MCF 10A (cell line): Measurements from ENCODE around the gene AVPR1B. TPM values are rescaled to one million over a fixed set of nuclear protein-coding genes. Genes with fewer than 3 reads are reported as not detected.

Experiments used
- BruUV-seq: library from RNA; stranded (reverse); fragments of 400-500 nt; replicated peaks from 2 replicates; lab custom pipeline; 2021; lab: Mats Ljungman, UMichigan
- CTCF ChIA-PET: fragments of 300-600 bp; sonication (Branson Sonifier 250); formaldehyde crosslinking; extraction: SDS; loops from one replicate; lab custom pipeline; 2021; ENCODE audit warnings: antibody characterized with exemption, inconsistent platforms; lab: Yijun Ruan, JAX
- POLR2A ChIA-PET: fragments of 300-600, 350-650 bp; sonication (Branson Sonifier 250); formaldehyde crosslinking; extraction: SDS; loops from one replicate; lab custom pipeline; 2020; ENCODE audit warnings: antibody characterized with exemption, inconsistent platforms; lab: Yijun Ruan, JAX
- DNase-seq: peaks from one replicate; pipeline ENCODE4 v3.0.0-alpha.2; 2018; ENCODE audit not compliant: unreplicated experiment
- H3K27ac Mint-ChIP-seq: one replicate; pipeline ENCODE4 v1.8.0; 2022; ENCODE audit warnings: mild to moderate bottlenecking, low read depth, mixed read lengths; ENCODE audit not compliant: unreplicated experiment
- H3K27me3 Mint-ChIP-seq: one replicate; pipeline ENCODE4 v1.8.0; 2022; ENCODE audit warnings: mixed read lengths; ENCODE audit not compliant: insufficient read depth, unreplicated experiment
- H3K36me3 Mint-ChIP-seq: one replicate; pipeline ENCODE4 v1.8.0; 2022; ENCODE audit warnings: mild to moderate bottlenecking, moderate library complexity, mixed read lengths; ENCODE audit not compliant: insufficient read depth, unreplicated experiment
- H3K4me1 Mint-ChIP-seq: one replicate; pipeline ENCODE4 v1.8.0; 2022; ENCODE audit warnings: mixed read lengths; ENCODE audit not compliant: insufficient read depth, unreplicated experiment
- H3K4me3 Mint-ChIP-seq: one replicate; pipeline ENCODE4 v1.8.0; 2022; ENCODE audit warnings: mild to moderate bottlenecking, moderate library complexity, mixed read lengths; ENCODE audit not compliant: unreplicated experiment
- H3K9me3 Mint-ChIP-seq: one replicate; pipeline ENCODE4 v1.8.0; 2022; ENCODE audit warnings: mixed read lengths; ENCODE audit not compliant: unreplicated experiment
- CTCF ChIP-seq: fragments of 200-600 bp; IDR thresholded peaks from one replicate; pipeline ENCODE4 v1.8.0; 2022; ENCODE audit warnings: antibody characterized with exemption, mild to moderate bottlenecking; ENCODE audit not compliant: unreplicated experiment
- intact Hi-C: fragments of 100-400 bp; cut with micrococcal nuclease; formaldehyde crosslinking; loops from 2 replicates; pipeline ENCODE4 v1.14.1; 2022
- total RNA-seq: library from RNA; stranded (reverse); gene quantifications from 2 replicates; pipeline ENCODE4 v1.2.3, GENCODE V29; 2022

AVPR1B gene
- total RNA-seq, 1 experiment from 2014 or later, result not detected

- peaks cover 12% of the 10 kb centered on the region for H3K27me3 Mint-ChIP-seq
- CTCF ChIA-PET, result interaction anchor here (1.1 to 1.5 kb wide), 3 partner anchors 9 to 143 kb away, joined by 4 to 5 read pairs (median 4); no protein-coding TSS in a partner anchor
- BruUV-seq, result no TSS peak
- DNase-seq, result no peak
- H3K4me1 Mint-ChIP-seq, result peaks cover 13% of the 10 kb centered on the region
- intact Hi-C loops, result no loop called here
- no peak for TF ChIP-seq CTCF
- POLR2A ChIA-PET, result interaction anchor here (1.2 kb wide), 1 partner anchor 22 kb away, joined by 3 read pairs; no protein-coding TSS in a partner anchor
- no peaks in the 10 kb centered on the region for H3K36me3 Mint-ChIP-seq
- no peak overlapping the region for H3K4me3 Mint-ChIP-seq
- no peaks in the 10 kb centered on the region for H3K9me3 Mint-ChIP-seq
- no peak overlapping the region for H3K27ac Mint-ChIP-seq
Observed at GRCh38 chr1:206127336-206127735, 10.1 kb upstream of the AVPR1B start.

- no TSS peak for BruUV-seq
- ChIA-PET POLR2A (interaction anchor here (1.1 kb wide), 1 partner anchor 56 kb away, joined by 3 read pairs; no protein-coding TSS in a partner anchor), CTCF (interaction anchor here (0.6 kb wide), 2 partner anchors 144 to 1380 kb away, joined by 3 read pairs; no protein-coding TSS in a partner anchor)
Observed at GRCh38 chr1:206125346-206125745, 8.2 kb upstream of the AVPR1B start.

GRCh38 chr1:206122686-206123085 is 5.5 kb upstream of the AVPR1B start:
- H3K27me3 Mint-ChIP-seq, result peaks cover 7% of the 10 kb centered on the region
- BruUV-seq, result no TSS peak
- H3K9me3 Mint-ChIP-seq, result peaks cover 23% of the 10 kb centered on the region
- CTCF ChIA-PET, result no interaction called here
- peaks cover 2% of the 10 kb centered on the region for H3K4me1 Mint-ChIP-seq
- no peak for TF ChIP-seq CTCF
- no peak overlapping the region for H3K27ac Mint-ChIP-seq
- POLR2A ChIA-PET, result no interaction called here
- no peak for DNase-seq
- H3K4me3 Mint-ChIP-seq, result no peak overlapping the region
- intact Hi-C loops, result no loop called here
- no peaks in the 10 kb centered on the region for H3K36me3 Mint-ChIP-seq

More at GRCh38 chr1:206125346-206125745, 8.2 kb upstream of the AVPR1B start:
- Mint-ChIP-seq H3K4me1 (peaks cover 13% of the 10 kb centered on the region), H3K36me3 (no peaks in the 10 kb centered on the region), H3K27ac (no peak overlapping the region), H3K9me3 (peaks cover 18% of the 10 kb centered on the region), H3K27me3 (no peaks in the 10 kb centered on the region), H3K4me3 (no peak overlapping the region)
- DNase-seq, result no peak
- intact Hi-C loops, result no loop called here
- no peak for TF ChIP-seq CTCF

GRCh38 chr1:206121269-206121668 is 4.1 kb upstream of the AVPR1B start:
- CTCF ChIA-PET, result interaction anchor here (0.8 kb wide), 1 partner anchor 10 kb away, joined by 3 read pairs; no protein-coding TSS in a partner anchor
- Mint-ChIP-seq H3K4me1 (no peaks in the 10 kb centered on the region), H3K4me3 (no peak overlapping the region), H3K36me3 (no peaks in the 10 kb centered on the region), H3K27me3 (peaks cover 22% of the 10 kb centered on the region), H3K27ac (no peak overlapping the region), H3K9me3 (peaks cover 23% of the 10 kb centered on the region)
- intact Hi-C loops, result no loop called here
- BruUV-seq, result no TSS peak
- no peak for DNase-seq
- TF ChIP-seq CTCF, result no peak
- POLR2A ChIA-PET, result interaction anchor here (0.6 to 1.0 kb wide), 2 partner anchors 9 to 837 kb away, joined by 3 read pairs; no protein-coding TSS in a partner anchor
